Chondrocyte (in vitro differentiated cells): Measurements from ENCODE around the gene KIAA1549. TPM values are rescaled to one million over a fixed set of nuclear protein-coding genes. Genes with fewer than 3 reads are reported as not detected.

Experiments used
- DNase-seq: peaks from one replicate; pipeline ENCODE4 v3.0.0; 2021; ENCODE audit warnings: mixed read lengths, low spot score
- H3K27ac Mint-ChIP-seq: one replicate; pipeline ENCODE4 v1.8.0; 2021; ENCODE audit warnings: mild to moderate bottlenecking, moderate library complexity, mixed read lengths; ENCODE audit not compliant: unreplicated experiment
- H3K27me3 Mint-ChIP-seq: 2 replicates; pipeline ENCODE4 v1.8.0; 2021; ENCODE audit warnings: low read depth, mixed read lengths
- H3K36me3 Mint-ChIP-seq: 2 replicates; pipeline ENCODE4 v1.8.0; 2021; ENCODE audit warnings: low read depth, mixed read lengths
- H3K4me1 Mint-ChIP-seq: 2 replicates; pipeline ENCODE4 v1.8.0; 2021; ENCODE audit warnings: low read depth, mild to moderate bottlenecking, mixed read lengths
- H3K4me3 Mint-ChIP-seq: one replicate; pipeline ENCODE4 v1.8.0; 2021; ENCODE audit warnings: mild to moderate bottlenecking, moderate library complexity, mixed read lengths; ENCODE audit not compliant: unreplicated experiment
- H3K9me3 Mint-ChIP-seq: 2 replicates; pipeline ENCODE4 v1.8.0; 2021; ENCODE audit warnings: low read depth, mixed read lengths
- CTCF ChIP-seq: fragments of 200-600 bp; sonication (generic); IDR thresholded peaks from 2 replicates; pipeline ENCODE4 v1.5.0; 2021; ENCODE audit warnings: antibody characterized with exemption, mild to moderate bottlenecking, moderate library complexity
- total RNA-seq: library from RNA; stranded (reverse); gene quantifications from 3 replicates; pipeline ENCODE4 v1.2.1, GENCODE V29; 2021

The KIAA1549 gene
- total RNA-seq, 1 donor from 2014 or later: 9.2 TPM

DNA sequence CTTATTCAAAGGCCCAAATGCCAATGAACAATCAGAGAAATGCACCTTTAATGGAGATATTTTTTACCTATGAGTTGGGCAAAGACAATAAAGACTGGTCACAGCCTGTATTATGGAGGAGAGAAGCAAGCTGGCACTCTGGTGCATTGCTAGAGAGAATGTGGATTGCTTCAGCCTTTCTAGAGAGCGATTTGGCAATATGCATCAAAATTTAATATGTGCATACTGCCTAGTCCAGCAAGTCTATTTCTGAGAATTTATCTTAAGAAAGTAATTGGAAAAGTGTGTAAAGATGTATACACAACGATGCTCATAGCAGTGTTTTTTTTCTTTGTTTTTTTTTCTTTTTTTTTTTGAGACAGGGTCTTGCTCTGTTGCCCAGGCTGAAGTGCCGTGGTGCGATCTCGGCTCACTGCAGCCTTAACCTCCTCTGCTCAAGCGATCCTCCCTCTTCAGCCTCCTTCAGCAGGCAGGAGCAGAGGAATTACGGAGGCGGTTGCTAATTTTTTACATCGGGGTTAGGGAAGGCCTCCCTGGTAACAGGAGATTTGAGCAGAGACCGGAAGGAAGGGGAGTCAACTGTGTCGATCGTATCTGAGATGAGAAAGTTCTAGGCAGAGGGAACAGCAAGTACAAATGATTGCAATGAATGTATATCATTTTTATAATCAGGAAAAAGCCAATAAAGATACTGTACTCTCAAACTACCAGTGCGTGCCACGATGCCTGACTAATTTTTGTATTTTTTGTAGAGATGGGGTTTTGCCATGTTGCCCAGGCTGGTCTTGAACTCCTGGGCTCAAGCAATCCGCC, 16.4 kb downstream of the KIAA1549 start:
- Mint-ChIP-seq H3K4me1 (peaks cover 4% of the 10 kb centered on the region), H3K9me3 (no peaks in the 10 kb centered on the region)

DNA sequence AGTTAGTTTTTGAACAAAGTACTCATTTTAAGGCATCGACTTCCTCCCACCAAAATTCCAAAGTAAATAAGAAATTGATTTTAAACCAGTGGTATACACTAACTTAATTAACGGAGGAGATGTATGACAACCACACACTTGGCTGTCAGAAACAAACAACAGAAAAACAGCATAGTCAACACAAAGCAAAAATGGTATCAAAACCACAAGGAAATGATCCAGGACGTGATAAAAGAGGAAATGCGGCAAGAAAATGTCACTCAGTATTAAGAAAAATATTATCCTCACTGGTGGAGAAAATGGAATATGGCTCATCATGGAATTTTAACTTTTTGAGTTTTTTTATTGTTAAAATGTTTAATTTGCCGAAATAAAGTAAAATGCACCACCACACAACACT, 17.5 kb downstream of the KIAA1549 start:
- Mint-ChIP-seq H3K4me1 (peaks cover 4% of the 10 kb centered on the region), H3K27ac (no peak overlapping the region), H3K9me3 (no peaks in the 10 kb centered on the region), H3K4me3 (no peak overlapping the region), H3K36me3 (peaks cover 1% of the 10 kb centered on the region), H3K27me3 (no peaks in the 10 kb centered on the region)
- DNase-seq: no peak
- TF ChIP-seq CTCF: no peak

More for the DNA sequence above, 16.4 kb downstream of the KIAA1549 start:
- no peak for TF ChIP-seq CTCF
- Mint-ChIP-seq H3K4me3 (no peak overlapping the region), H3K27me3 (no peaks in the 10 kb centered on the region), H3K27ac (no peak overlapping the region), H3K36me3 (peaks cover 1% of the 10 kb centered on the region)
- DNase-seq: no peak

DNA sequence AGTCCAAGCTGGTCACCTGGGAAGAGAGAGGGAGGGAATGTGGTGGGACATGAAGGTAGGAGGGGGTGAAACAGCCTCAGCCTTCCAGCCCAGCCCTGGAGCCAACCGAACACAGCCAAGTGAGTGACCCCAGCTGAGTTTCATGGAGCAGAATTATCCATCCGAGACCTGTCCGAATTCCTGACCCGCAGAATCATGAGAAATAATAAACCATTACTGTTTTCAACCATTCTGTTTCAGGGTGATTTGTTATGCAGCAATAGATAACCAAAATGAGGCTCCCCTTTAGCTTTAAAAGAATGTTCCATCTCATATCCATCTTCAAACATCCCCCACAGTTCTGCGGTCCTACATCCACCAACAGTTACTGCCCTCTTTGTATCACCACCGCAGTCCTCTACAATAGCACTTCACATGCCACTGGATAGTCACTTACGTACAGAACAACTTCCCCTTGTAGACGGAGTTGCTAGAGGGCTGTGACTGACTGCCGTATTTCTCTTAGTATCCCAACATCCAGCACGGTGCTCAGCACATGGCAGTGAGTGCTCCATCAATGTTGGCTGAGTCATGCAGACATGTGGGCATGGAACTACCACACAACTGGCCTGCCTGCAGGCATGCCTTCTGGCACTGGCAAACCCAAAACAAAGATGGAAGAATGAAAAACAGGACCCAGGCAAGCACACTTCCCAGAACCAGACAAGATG, 18.5 kb downstream of the KIAA1549 start:
- Mint-ChIP-seq H3K4me3 (no peak overlapping the region), H3K27ac (no peak overlapping the region), H3K4me1 (peaks cover 9% of the 10 kb centered on the region)

DNA sequence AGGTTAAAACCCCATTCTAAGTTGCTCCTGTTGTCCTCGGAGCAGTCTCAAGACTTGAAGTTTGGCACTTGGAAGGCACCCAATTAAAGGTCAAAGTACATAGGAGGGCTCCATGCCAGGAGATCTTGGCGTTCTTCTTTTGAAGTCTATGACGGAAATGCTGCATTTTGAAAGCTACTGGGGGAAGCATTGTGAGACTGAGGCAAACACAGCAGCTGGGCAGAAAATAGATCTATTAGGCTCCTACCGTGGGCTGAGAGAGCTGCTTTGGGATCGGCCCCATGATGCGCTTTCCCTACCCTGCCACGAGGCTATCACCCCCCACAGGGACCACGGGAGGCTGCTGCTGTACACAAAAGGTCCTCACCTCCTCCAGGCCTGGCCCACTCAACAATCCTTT, 20.0 kb downstream of the KIAA1549 start:
- H3K4me3 Mint-ChIP-seq: no peak overlapping the region
- no peak for DNase-seq
- H3K9me3 Mint-ChIP-seq: no peaks in the 10 kb centered on the region
- peaks cover 5% of the 10 kb centered on the region for H3K4me1 Mint-ChIP-seq
- no peak for TF ChIP-seq CTCF
- no peak overlapping the region for H3K27ac Mint-ChIP-seq
- H3K36me3 Mint-ChIP-seq: peaks cover 1% of the 10 kb centered on the region
- no peaks in the 10 kb centered on the region for H3K27me3 Mint-ChIP-seq

More for the DNA sequence above, 18.5 kb downstream of the KIAA1549 start:
- no peaks in the 10 kb centered on the region for H3K27me3 Mint-ChIP-seq
- H3K9me3 Mint-ChIP-seq: no peaks in the 10 kb centered on the region
- no peak for TF ChIP-seq CTCF
- peaks cover 1% of the 10 kb centered on the region for H3K36me3 Mint-ChIP-seq
- DNase-seq: no peak

GRCh38 chr7:138958391-138958956, 22.7 kb downstream of the KIAA1549 start:
- no peak for DNase-seq
- Mint-ChIP-seq H3K36me3 (no peaks in the 10 kb centered on the region), H3K27me3 (no peaks in the 10 kb centered on the region), H3K9me3 (no peaks in the 10 kb centered on the region), H3K4me1 (peaks cover 5% of the 10 kb centered on the region), H3K27ac (no peak overlapping the region), H3K4me3 (no peak overlapping the region)
- no peak for TF ChIP-seq CTCF
